ENCODE data around the gene FOXB2.

DNA sequence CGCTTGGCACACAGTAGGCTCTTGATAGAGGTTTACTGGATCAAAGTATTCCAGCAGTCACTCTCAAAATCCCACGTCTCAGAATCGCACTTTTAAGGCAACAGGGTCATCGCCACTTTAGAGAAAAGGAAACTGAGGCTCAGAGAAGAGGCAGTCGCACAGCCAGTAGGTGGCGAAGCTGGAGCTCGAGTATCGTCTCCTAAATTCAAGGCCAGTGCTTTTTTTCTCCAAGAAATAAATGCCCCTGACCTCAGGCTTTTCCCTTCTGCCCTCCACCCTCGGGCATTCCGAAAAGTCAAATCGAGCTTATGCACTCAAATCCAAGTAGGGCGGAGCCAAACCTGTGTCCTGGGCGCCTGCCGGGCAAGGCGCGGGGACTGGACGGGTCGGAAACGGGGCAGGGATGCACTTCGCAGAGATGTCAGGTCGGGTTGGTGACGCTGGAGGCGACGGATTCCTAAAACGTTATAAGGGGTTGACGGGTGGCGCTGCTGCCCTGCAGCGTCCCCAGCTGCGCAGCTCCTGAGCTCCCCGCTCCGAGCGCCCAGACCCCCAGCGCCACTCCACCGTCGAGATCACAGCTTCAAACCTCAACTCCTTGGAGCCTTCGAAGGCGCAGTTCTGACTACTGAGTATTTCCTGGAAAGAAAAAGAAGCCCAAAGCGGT, 4.7 kb upstream of the FOXB2 start:
- TF ChIP-seq POLR2A (IDR thresholded peaks at IDR 0.05), result no peak
- TF ChIP-seq, protein P1, sequence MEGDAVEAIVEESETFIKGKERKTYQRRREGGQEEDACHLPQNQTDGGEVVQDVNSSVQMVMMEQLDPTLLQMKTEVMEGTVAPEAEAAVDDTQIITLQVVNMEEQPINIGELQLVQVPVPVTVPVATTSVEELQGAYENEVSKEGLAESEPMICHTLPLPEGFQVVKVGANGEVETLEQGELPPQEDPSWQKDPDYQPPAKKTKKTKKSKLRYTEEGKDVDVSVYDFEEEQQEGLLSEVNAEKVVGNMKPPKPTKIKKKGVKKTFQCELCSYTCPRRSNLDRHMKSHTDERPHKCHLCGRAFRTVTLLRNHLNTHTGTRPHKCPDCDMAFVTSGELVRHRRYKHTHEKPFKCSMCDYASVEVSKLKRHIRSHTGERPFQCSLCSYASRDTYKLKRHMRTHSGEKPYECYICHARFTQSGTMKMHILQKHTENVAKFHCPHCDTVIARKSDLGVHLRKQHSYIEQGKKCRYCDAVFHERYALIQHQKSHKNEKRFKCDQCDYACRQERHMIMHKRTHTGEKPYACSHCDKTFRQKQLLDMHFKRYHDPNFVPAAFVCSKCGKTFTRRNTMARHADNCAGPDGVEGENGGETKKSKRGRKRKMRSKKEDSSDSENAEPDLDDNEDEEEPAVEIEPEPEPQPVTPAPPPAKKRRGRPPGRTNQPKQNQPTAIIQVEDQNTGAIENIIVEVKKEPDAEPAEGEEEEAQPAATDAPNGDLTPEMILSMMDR (IDR thresholded peaks at IDR 0.05), result no peak

Data from vagina (tissue), 2 donors.